Central memory CD8-positive, alpha-beta T cell (primary cell): ENCODE results near the gene DNAH11.

Source experiments
- ATAC-seq: fragments of 150-1000 bp; cut with Tn5 transposase; replicated peaks from 2 replicates; pipeline ENCODE4 v1.10.0; 2022; ENCODE audit warnings: mild to moderate bottlenecking, moderate FRiP score, moderate number of reproducible peaks; ENCODE audit not compliant: poor library complexity, severe bottlenecking; ENCODE audit errors: extremely low read depth
- DNase-seq, 2 donors: peaks; one replicate each; pipeline ENCODE4 v3.0.0; 2021; ENCODE audit warnings: low spot score in 2 of 2
- H3K27ac Mint-ChIP-seq: one replicate; pipeline ENCODE4 v1.8.0; 2022; ENCODE audit warnings: low read depth, mild to moderate bottlenecking, moderate library complexity, mixed read lengths
- H3K27me3 Mint-ChIP-seq: one replicate; pipeline ENCODE4 v1.8.0; 2022; ENCODE audit warnings: mixed read lengths
- H3K36me3 Mint-ChIP-seq: one replicate; pipeline ENCODE4 v1.8.0; 2022; ENCODE audit warnings: mild to moderate bottlenecking, moderate library complexity, mixed read lengths; ENCODE audit not compliant: insufficient read depth
- H3K4me1 Mint-ChIP-seq: one replicate; pipeline ENCODE4 v1.8.0; 2022; ENCODE audit warnings: mixed read lengths
- H3K4me3 Mint-ChIP-seq: one replicate; pipeline ENCODE4 v1.8.0; 2022; ENCODE audit warnings: mild to moderate bottlenecking, moderate library complexity, mixed read lengths
- H3K9me3 Mint-ChIP-seq: one replicate; pipeline ENCODE4 v1.8.0; 2022; ENCODE audit warnings: mixed read lengths

The DNAH11 gene

GRCh38 chr7:21942955-21943354 lies 400.1 kb downstream of the DNAH11 start:
- ATAC-seq (no peak), DNase-seq (no peak)
- no peaks in the 10 kb centered on the region for H3K36me3 Mint-ChIP-seq
- H3K4me1 Mint-ChIP-seq, result no peaks in the 10 kb centered on the region
- no peaks in the 10 kb centered on the region for H3K9me3 Mint-ChIP-seq
- no peak overlapping the region for H3K4me3 Mint-ChIP-seq
- H3K27me3 Mint-ChIP-seq, result peaks cover 8% of the 10 kb centered on the region
- no peak overlapping the region for H3K27ac Mint-ChIP-seq

DNA sequence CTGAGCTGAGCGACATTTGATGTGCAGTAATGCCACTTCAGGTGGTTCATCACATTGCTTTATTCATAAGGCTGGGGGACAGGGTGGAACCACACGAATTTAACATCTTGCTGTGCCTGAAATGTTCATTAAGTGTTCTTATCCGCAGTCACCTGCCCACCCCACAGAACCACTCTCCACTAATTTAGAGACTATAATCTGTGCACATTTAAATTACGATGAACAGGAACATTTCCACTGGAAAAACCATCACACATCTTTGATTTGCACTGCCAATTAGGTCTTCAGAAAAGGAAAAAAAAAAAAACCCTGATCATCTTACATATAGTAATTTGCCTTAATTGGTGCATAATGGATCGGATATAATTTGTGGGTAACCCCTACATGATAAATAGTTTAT lies 400.6 kb downstream of the DNAH11 start:
- Mint-ChIP-seq H3K4me1 (no peaks in the 10 kb centered on the region), H3K27ac (no peak overlapping the region), H3K4me3 (no peak overlapping the region), H3K27me3 (peaks cover 8% of the 10 kb centered on the region), H3K9me3 (no peaks in the 10 kb centered on the region), H3K36me3 (no peaks in the 10 kb centered on the region)
- DNase-seq (no peak), ATAC-seq (no peak)

DNA sequence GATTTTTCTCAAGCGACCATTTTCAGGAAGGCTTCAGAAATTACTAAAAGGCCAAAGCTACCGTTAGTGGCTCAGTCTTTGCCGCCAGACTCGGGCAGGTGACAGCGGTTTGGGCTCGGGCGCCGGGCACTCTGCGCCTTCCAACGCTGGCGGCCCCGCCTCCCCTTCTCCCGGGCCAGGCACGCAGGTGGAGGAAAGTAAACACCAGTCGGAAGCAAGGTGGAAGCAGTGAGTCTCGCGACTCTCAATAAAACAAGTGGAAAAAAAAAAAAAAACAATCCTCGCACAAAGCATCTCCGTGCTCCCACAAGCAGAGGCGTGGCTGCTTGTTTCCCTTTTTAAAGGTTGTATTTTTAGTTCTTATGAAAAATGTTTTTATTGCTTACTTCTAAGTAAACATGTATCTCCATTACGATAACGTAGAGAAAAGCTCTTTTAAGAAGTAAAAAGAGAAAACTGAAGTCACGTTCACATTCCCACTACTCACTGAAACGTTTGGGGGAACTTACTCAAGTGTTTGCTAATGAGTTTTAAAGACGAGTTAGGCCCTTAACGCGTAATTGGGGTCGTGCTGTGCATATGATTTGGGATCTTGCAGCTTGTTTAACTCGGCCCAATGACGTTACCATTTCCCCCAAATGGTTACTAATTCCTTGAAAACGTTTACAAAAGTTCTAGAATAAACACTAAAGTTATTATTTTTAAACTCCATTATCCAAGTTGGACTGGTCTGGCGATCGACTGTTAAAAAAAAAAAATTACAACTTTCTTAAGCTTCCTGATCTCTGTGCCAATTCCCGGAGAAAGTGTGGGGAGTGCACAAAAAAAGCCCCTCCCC lies 402.0 kb downstream of the DNAH11 start:
- Mint-ChIP-seq H3K27ac (no peak overlapping the region), H3K27me3 (peaks cover 8% of the 10 kb centered on the region), H3K36me3 (no peaks in the 10 kb centered on the region), H3K4me1 (no peaks in the 10 kb centered on the region), H3K9me3 (no peaks in the 10 kb centered on the region), H3K4me3 (peak overlapping the region; percentile 67)
- ATAC-seq (no peak), DNase-seq (no peak)

- H3K27me3 Mint-ChIP-seq, result peaks cover 8% of the 10 kb centered on the region
- H3K9me3 Mint-ChIP-seq, result no peaks in the 10 kb centered on the region
- no peak within 1 kb of the TSS for H3K27ac Mint-ChIP-seq
- H3K4me1 Mint-ChIP-seq, result no peaks in the 10 kb centered on the region
- H3K36me3 Mint-ChIP-seq, result no peaks in the 10 kb centered on the region
- H3K4me3 Mint-ChIP-seq, result peak within 1 kb of the TSS; percentile 67
- no peak for DNase-seq
- peak; percentile 71 for ATAC-seq
Observed at GRCh38 chr7:21945454-21946221, 402.8 kb downstream of the DNAH11 start, which contains the start of gene CDCA7L. Gene CDCA7L (minus strand): TSS chr7:21945899. CDS start chr7:21945804, 95 bp downstream.

DNA sequence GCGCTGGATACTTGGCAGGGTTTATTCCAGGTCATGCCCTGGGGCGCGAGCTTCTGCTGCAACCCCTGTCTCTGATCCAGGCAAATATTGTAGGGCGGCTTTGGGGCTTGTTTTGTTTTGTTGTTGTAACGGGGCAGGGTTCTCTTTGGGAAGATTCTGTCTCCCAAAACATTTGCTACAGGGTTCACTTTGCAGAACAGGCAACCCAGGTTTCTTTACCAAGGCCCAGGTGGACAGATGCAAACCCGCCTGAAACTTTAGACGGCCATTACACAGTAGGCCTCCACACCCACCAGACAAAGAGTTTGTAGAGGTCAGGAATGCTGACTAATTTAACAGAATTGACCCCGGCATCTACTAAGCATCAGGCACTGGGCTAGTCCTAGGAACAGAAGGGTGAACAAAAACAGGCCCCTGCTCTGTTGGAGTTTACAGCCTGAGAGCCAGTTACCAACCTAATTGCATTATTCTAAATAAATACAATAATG lies 403.4 kb downstream of the DNAH11 start:
- H3K4me3 Mint-ChIP-seq, result peak overlapping the region; percentile 67
- no peak for ATAC-seq
- no peaks in the 10 kb centered on the region for H3K36me3 Mint-ChIP-seq
- H3K4me1 Mint-ChIP-seq, result no peaks in the 10 kb centered on the region
- H3K27ac Mint-ChIP-seq, result no peak overlapping the region
- peaks cover 8% of the 10 kb centered on the region for H3K27me3 Mint-ChIP-seq
- no peaks in the 10 kb centered on the region for H3K9me3 Mint-ChIP-seq
- DNase-seq, result no peak

DNA sequence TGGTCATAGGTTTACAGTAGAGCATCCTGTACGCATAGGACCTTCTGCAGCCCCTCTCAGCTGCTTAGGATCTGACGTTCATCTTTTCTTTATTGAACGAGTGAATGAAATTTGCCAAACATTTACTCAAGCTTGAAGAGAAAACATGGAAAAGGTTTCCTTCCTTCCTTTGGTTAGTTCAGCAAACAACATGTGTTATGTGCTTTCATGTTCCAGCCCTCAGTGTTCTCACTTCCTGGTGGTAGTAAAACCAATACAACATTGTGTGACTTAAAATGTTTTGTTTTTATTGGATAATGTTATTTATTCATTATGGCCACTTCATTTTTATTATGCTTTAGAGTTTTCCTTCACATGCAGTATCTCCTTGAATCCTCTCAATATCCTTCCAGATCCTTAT lies 404.2 kb downstream of the DNAH11 start:
- peaks cover 8% of the 10 kb centered on the region for H3K27me3 Mint-ChIP-seq
- no peaks in the 10 kb centered on the region for H3K36me3 Mint-ChIP-seq
- no peak overlapping the region for H3K4me3 Mint-ChIP-seq
- H3K27ac Mint-ChIP-seq, result no peak overlapping the region
- DNase-seq, result no peak
- H3K4me1 Mint-ChIP-seq, result no peaks in the 10 kb centered on the region
- no peak for ATAC-seq
- H3K9me3 Mint-ChIP-seq, result no peaks in the 10 kb centered on the region

GRCh38 chr7:21947946-21948345 lies 405.1 kb downstream of the DNAH11 start:
- H3K9me3 Mint-ChIP-seq, result no peaks in the 10 kb centered on the region

DNA sequence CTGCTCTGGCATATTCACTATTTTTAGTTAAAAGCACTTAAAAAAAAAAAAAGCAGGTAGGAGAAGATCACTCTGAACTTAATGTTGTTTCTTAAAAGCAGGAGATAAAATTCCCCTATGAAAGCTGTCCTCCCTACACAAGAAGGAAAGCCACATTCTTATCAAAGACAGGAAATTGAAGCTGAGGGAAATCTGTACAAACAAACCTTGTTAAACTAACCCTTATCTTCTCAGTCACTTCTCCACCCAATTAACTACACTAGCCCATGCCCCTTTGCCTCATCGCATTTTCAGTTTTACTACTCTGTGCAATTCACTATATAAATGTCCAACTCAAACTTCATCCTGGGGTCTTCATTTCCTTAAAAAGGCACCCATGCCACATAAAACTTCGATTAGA lies 405.5 kb downstream of the DNAH11 start:
- no peaks in the 10 kb centered on the region for H3K4me1 Mint-ChIP-seq
- H3K4me3 Mint-ChIP-seq, result no peak overlapping the region
- ATAC-seq (no peak), DNase-seq (no peak)
- H3K27me3 Mint-ChIP-seq, result peaks cover under 1% of the 10 kb centered on the region
- no peaks in the 10 kb centered on the region for H3K36me3 Mint-ChIP-seq
- no peaks in the 10 kb centered on the region for H3K9me3 Mint-ChIP-seq
- H3K27ac Mint-ChIP-seq, result no peak overlapping the region

More at GRCh38 chr7:21947946-21948345, 405.1 kb downstream of the DNAH11 start:
- no peak overlapping the region for H3K4me3 Mint-ChIP-seq
- H3K36me3 Mint-ChIP-seq, result no peaks in the 10 kb centered on the region
- H3K27ac Mint-ChIP-seq, result no peak overlapping the region
- H3K27me3 Mint-ChIP-seq, result peaks cover 5% of the 10 kb centered on the region
- ATAC-seq (no peak), DNase-seq (no peak)
- no peaks in the 10 kb centered on the region for H3K4me1 Mint-ChIP-seq

GRCh38 chr7:21948887-21949540 lies 406.2 kb downstream of the DNAH11 start:
- ATAC-seq, result no peak
- Mint-ChIP-seq H3K9me3 (no peaks in the 10 kb centered on the region), H3K27ac (no peak overlapping the region), H3K27me3 (no peaks in the 10 kb centered on the region), H3K4me3 (no peak overlapping the region), H3K4me1 (no peaks in the 10 kb centered on the region), H3K36me3 (no peaks in the 10 kb centered on the region)
- no peak for DNase-seq
